HepG2 (cell line): ENCODE measurements around the gene SAMD8.
"Not testable (repeated sequence)": the region's sequence is repeated elsewhere in the genome, so short reads cannot be mapped to it uniquely, and the experiment has no call there.

Source experiments
- ASH2L ChIP-seq: fragments of 300-600, 200-600 bp; sonication (generic); IDR thresholded peaks from 2 replicates; pipeline ENCODE4 v1.7.0; 2017; ENCODE audit warnings: low read depth, mild to moderate bottlenecking, moderate library complexity, mixed read lengths, low read length; ENCODE audit not compliant: insufficient read length
- CBX2 ChIP-seq, 2 experiments: fragments of 200-600 bp in 1 of 2; sonication (generic); formaldehyde crosslinking in 1 of 2; IDR thresholded peaks; 2 replicates each; pipeline versions ENCODE4 v1.7.0 to v1.8.1; 2018 to 2022; ENCODE audit warnings: low read depth in 2 of 2, low read length in 1 of 2, mild to moderate bottlenecking in 1 of 2, missing genetic modification reagents in 1 of 2
- CENPX ChIP-seq: sonication (generic); formaldehyde crosslinking; IDR thresholded peaks from 2 replicates; pipeline ENCODE4 v1.9.0; 2021; ENCODE audit warnings: mild to moderate bottlenecking, missing genetic modification reagents, moderate library complexity
- CTCF ChIP-seq: sonication (generic); formaldehyde crosslinking; IDR thresholded peaks from 2 replicates; pipeline ENCODE4 v1.5.0; 2020; ENCODE audit warnings: mild to moderate bottlenecking, missing genetic modification reagents, moderate library complexity
- GZF1 ChIP-seq: sonication (generic); formaldehyde crosslinking; IDR thresholded peaks from 2 replicates; pipeline ENCODE4 v1.5.1; 2020; ENCODE audit warnings: mild to moderate bottlenecking, missing genetic modification reagents
- HDAC1 ChIP-seq: sonication (generic); formaldehyde crosslinking; IDR thresholded peaks from 2 replicates; pipeline ENCODE4 v1.5.1; 2020; ENCODE audit warnings: mild to moderate bottlenecking, missing genetic modification reagents
- HDAC6 ChIP-seq: fragments of 200-600 bp; sonication (generic); IDR thresholded peaks from 2 replicates; pipeline ENCODE4 v1.7.0; 2017; ENCODE audit warnings: mild to moderate bottlenecking, antibody characterized with exemption, low read length, low read depth
- MAFF ChIP-seq: IDR thresholded peaks from 2 replicates; pipeline ENCODE4 v1.6.1; 2011; ENCODE audit warnings: low read depth, low read length, improper control_type of control experiment
- POLR2A ChIP-seq, 2 experiments: IDR thresholded peaks; 2 replicates each; pipeline ENCODE4 v1.6.1; 2011; ENCODE audit warnings: low read depth in 2 of 2, low read length in 2 of 2, mild to moderate bottlenecking in 1 of 2, moderate library complexity in 1 of 2; ENCODE audit not compliant: insufficient read depth in 1 of 2
- SALL2 ChIP-seq: sonication (generic); formaldehyde crosslinking; IDR thresholded peaks from 2 replicates; pipeline ENCODE4 v1.8.1; 2023; ENCODE audit warnings: mild to moderate bottlenecking, missing genetic modification reagents, inconsistent platforms
- TAF1 ChIP-seq: sonication (generic); formaldehyde crosslinking; IDR thresholded peaks from 2 replicates; pipeline ENCODE4 v1.4.0; 2020; ENCODE audit warnings: missing genetic modification reagents
- TMF1 ChIP-seq: sonication (generic); formaldehyde crosslinking; IDR thresholded peaks from 2 replicates; pipeline ENCODE4 v1.8.1; 2022; ENCODE audit warnings: low read depth, missing genetic modification reagents
- ZBTB7A ChIP-seq: sonication (generic); formaldehyde crosslinking; IDR thresholded peaks from 2 replicates; pipeline ENCODE4 v1.8.0; 2022; ENCODE audit warnings: mild to moderate bottlenecking, missing genetic modification reagents
- ZNF720 ChIP-seq: sonication (generic); formaldehyde crosslinking; IDR thresholded peaks from 2 replicates; pipeline ENCODE4 v1.4.0; 2020; ENCODE audit warnings: missing genetic modification reagents

DNA sequence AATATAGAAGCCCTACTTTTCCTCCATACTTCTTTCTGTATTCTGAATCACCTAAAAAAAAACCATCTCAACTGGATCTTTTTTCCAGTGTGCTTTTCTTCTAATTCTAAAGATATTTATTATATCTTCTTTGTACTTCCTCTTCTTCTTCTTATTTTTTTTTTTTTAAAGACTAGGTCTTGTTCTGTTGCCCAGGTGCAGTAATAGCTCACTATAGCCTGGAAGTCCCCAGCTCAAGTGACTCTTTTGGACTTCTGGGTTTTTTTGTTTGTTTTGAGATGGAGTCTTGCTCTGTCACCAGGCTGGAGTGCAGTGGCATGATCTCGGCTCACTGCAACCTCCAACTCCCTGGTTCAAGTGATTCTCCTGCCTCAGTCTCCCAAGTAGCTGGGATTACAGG, 17.5 kb downstream of the SAMD8 start:
- TF ChIP-seq POLR2A (IDR thresholded peaks at IDR 0.05; ENCODE audit: insufficient read depth in 1 of 2, low read depth in 2 of 2, low read length in 2 of 2); HDAC1 (CRISPR knock-in tag); TMF1 (CRISPR knock-in tag); GZF1; TAF1 (CRISPR knock-in tag); CENPX (CRISPR knock-in tag); ZNF720 (CRISPR knock-in tag); MAFF; ZBTB7A (CRISPR knock-in tag); SALL2 (CRISPR knock-in tag); CTCF (CRISPR knock-in tag); CBX2 (IDR thresholded peaks at IDR 0.05; ENCODE audit: low read depth, low read length); CBX2 (CRISPR knock-in tag; IDR thresholded peaks at IDR 0.05; ENCODE audit: low read depth); ASH2L; HDAC6: not testable (repeated sequence)
